NCI-H2171 treated with DMSO at 0.1 percent for 48 hours (cell line): ENCODE measurements around the gene DRD4.
A peak's percentile ranks its signal among the peaks of the same experiment; 100 is the strongest.

Source experiments
- DNase-seq: peaks from one replicate; lab custom pipeline; 2025; lab: John Stamatoyannopoulos, UW

DRD4 gene

GRCh38 chr11:610146-610801, 26.8 kb upstream of the DRD4 start:
- no peak for DNase-seq

DNA sequence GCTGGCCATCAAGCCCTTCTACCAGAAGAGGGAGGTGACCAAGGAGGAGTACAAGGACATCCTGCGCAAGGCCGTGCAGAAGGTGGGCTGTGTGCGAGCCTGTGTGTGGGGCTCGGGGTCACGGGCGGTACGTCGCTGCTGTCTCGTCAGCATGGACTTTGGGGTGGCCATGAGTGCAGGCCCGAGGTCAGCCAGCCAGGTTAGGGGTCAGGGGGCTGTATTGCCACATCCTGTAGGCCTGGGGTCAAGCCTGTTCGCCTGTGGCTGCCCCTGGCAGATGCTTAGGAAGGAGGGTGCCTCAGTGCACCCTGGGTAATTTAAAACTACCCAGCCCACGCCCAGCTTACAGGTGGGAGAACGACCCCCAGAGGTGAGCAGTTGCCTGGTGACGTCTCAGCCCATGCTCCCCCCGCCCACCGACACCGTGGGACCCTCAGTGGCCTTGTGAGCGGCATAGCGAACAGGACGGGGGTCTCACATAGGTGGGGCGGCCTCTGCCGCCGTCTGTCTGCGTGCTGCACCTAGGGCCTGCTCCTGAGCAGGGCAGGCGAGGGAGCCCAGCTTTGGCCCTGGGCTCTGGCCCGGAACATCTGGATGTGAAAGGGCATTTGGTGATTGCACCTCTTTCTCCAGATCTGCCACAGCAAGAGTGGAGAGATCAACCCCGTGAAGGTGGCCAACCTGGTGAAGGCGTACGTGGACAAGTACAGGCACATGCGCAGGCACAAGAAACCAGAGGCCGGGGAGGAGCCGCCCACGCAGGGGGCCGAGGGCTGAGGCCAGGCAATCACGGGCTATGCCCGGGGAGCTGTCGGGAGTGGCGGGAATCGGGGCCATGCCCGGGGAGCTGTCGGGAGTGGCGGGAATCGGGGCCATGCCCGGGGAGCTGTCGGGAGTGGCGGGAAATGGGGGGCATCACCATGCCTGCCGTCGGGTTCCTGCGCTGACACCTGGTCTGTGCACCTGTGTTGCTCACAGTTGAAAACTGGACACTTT, 25.8 kb upstream of the DRD4 start:
- no peak for DNase-seq

DNA sequence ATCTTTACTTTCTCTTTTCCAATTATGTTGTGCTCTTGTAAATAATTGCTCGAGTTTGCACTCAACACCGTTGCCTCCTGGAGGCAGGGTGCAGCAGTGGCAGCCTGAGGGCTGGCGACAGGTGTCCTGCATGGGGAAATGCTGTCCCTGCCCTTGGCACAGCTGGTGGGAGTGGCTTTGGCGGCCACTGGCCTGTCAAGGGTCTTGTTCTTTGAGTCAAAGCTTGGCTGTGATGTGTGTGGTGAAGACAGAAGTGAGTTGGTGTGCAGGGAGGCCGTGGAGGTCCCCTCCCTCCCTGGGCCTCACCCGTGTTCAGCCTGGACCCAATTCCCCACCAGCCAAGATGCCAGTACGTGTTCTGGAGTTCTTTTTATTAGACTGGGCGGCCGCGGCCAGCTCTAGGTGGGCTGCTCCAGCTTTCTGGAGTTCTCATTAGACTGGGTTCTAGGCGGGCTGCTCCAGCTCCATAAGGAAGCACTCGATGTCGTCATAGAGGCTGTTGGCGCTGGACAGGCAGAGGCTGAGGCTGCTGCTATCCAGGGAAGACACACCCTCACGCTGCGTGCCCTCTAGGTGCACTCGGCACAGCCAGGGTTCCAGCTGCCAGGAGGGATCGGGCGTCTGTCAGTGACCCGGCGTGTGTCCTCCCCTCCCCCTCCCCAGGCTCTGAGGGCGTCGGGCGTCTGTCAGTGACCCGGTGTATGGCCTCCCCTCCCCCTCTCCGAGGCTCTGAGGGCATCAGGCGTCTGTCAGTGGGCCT, 24.7 kb upstream of the DRD4 start:
- DNase-seq: no peak

GRCh38 chr11:612961-613300, 24.1 kb upstream of the DRD4 start:
- no peak for DNase-seq

GRCh38 chr11:613369-613968, 23.6 kb upstream of the DRD4 start:
- peak; percentile 11 for DNase-seq

DNA sequence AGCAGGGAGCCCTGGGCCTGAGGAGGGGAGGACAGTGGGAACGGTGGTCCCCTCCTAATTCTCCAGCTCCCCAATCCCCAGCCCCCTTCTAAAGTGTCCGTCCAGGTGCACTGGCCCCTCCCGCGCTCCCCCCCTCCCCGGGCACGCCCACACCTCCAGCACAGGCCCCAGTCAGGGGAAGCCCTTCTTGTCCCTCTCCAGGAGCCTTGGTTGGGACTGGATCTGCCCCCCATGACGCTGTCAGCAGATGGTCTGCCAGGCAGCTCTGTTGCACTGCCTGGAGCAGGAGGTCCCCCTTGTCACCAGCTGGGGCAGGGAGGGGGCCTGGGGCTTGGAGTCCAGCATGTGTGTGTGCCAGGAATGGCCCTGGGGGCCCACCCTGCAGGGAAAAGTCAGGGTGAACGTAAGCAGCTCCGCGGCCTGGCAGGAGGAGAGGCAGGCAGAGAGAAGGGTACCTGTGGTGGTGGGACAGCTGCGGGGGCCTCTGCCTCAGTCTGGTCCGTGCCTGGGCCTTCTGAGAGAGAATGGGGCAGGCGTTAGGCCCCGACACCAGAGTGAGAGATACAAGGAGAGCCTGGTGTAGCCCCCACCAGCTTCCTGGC, 22.9 kb upstream of the DRD4 start:
- DNase-seq: peak; percentile 2

- no peak for DNase-seq
These were observed 22.2 kb upstream of the DRD4 start for GRCh38 chr11:614623-615503.

DNA sequence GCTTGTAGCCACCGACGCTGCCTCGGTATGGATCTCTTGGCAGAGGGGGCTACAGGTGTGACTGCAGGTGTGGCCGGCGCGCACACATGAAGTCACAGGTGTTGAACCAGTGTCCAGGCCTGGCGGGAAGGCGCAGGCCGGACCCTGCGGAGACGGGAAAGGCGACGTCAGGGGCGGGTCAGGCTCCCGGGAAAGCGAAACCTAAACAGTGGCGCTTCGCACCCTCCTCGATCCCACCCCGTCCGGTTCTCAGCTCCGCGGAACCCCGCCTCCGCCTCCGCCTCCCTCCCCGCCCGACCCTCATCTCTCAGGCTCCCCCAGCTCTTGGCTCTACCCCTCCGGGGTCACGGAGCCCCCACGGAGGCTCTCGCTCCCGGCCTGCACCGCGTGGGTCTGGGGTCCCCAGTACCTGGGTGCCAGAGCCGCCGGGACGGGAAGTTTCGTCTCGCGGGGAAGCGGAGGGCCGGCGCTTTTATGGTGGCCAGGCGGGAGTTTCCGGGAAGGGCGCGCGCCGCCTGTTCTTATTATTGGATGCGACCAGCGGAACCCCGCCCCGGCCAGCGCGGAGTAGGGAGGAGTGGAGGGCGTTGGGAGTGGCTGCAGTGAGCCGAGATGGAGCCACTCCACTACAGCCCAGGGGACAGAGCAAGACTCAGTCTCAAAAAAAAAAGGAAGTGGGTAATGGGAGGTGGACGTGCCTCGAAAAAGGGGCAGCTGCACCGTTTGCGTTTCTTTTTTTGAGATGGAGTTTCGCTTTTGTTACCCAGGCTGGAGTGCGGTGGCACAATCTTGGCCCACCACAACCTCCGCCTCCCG, 21.4 kb upstream of the DRD4 start, which contains the start of gene IRF7:
Gene IRF7, minus strand, starts transcription at position 447 of the 816 bp plus-strand sequence. CDS start 586 bp downstream, outside the sequence.
- peak; percentile 55 for DNase-seq

DNA sequence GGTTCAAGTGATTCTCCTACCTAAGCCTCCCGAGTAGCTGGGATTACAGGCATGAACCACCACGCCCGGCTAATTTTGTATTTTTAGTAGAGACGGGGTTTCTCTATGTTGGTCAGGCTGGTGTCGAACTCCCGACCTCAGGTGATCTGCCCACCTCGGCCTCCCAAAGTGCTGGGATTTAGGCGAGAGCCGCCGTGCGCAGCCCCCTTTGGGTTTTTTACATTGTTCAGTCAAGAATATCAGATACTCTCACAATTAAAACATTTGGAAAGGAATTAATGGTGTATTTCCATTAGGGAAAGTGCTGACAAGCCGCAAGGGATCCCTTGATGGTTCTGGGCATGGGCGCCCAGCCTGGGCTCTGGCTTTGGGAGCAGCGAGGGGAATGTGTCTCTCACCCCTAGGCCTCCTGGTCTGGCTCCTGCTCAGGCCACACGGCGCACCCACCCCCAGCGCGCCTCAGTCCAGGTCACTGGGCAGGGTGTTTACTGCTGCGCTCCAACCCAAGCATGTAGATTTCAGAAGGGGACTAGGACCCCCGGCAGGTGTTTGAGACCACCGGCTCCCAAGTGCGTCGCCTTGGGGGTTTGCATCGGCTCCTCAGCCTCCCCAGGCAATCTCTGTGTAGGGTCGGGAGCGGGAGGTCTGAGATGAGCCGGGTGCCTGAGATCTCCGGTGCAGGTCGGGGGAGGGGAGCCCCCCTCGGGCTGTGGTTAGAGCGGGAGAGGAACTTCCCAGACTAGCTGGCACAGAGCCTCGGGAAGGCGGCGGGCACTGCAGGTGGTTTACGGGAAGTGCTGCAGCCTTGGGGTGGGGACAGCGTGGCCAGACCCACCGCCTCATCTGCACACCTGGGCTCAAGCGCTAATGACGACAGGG, 20.5 kb upstream of the DRD4 start:
- no peak for DNase-seq

- no peak for DNase-seq
These were observed 19.7 kb upstream of the DRD4 start for GRCh38 chr11:617199-617911.

- no peak for DNase-seq
These were observed 19.0 kb upstream of the DRD4 start for GRCh38 chr11:617912-618682.

DNA sequence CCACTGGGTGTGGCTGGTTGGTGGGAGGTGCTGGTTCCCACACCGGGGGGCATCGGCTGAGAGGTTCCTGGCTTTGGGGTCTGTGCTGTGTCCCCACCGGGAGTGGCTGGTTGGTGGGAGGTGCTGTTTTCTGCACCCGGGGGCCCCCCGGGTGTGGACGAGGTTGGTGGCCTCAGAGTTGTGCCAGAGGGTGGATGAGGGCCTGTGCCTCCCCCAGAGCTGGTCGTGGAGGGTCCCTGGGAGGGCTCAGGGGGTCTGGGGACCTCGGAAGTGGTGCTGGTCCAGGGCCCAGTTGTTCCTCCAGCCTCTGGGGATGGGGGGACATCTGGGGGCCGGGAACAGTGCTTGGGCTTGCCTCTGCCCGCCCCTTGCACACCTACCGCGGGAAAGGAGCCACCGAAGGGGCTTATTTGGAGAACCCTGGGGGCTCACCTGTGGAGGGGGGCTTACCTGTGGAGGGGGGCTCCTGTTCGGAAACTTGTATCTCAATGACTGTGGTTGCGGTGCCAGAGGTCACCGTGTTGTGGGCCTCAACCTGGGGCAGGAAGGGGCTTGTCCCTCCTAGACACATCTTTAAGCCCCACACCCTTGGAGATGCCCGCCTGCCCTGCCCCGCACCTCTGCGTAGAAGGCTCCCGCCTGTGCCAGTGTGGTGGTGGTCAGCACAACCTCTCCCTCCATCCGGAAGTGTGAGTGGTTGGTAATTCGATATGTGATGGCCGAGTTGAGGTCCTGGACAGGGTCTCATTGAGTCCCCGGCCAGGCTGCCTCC, 18.0 kb upstream of the DRD4 start:
- DNase-seq: no peak

DNA sequence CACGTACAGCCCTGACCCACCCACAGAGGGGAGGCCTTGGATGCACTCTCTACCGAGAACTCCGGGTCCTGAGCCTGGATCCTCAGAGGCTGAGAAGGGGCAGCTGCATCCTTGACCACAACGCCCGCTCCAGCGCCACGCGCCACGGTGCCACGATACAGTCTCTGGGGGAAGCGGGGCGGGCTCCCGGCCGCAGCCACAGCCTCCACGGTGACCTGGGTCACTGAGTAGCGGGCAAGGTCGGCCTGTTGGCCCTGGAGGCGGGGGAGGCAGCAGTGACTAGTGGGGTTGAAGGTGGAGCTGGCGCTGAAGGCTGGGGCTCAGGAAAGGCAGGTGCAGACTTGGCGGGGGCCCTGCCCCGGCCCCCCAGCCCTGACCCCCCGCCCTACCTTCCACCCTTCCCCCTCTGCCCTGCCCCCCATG, 17.4 kb upstream of the DRD4 start:
- no peak for DNase-seq

DNA sequence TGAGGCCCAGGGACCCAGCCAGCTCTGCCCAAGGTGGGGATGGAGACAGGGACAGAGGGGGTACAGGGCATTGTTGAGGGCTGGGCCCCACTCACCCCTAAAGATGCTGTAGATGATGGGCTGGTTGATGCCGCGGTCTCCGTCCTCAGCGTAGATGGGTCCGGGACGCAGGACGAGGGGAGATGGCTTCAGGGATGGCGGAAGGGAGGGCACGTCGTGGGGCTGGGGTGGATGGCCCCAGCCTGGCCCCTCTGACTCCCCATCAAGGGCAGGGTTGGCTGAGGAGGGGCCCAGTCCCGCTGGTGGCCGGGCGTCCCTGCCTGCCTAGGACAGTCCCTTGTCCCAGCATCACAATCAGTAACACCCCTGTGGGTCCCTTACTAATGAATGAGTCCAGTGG, 16.9 kb upstream of the DRD4 start:
- no peak for DNase-seq

- no peak for DNase-seq
These were observed 15.9 kb upstream of the DRD4 start for GRCh38 chr11:620935-621814.
